GM19397 (cell line): ENCODE data around the gene NAPG.
A peak's percentile ranks its signal among the peaks of the same experiment; 100 is the strongest.
"Not testable (repeated sequence)": the region's sequence is repeated elsewhere in the genome, so short reads cannot be mapped to it uniquely, and the experiment has no call there.

Source experiments
- ATAC-seq: cut with Tn5 transposase; IDR thresholded peaks from one replicate; pipeline ENCODE4 v1.9.1; 2021; ENCODE audit warnings: mild to moderate bottlenecking, moderate library complexity; ENCODE audit not compliant: unreplicated experiment

The NAPG gene

GRCh38 chr18:10514082-10514481 is 11.7 kb upstream of the NAPG start:
- ATAC-seq, result no peak

GRCh38 chr18:10514601-10515000 is 11.2 kb upstream of the NAPG start:
- ATAC-seq, result no peak

GRCh38 chr18:10515456-10515855 is 10.4 kb upstream of the NAPG start:
- no peak for ATAC-seq

- ATAC-seq, result no peak
These were observed 9.7 kb upstream of the NAPG start for GRCh38 chr18:10516078-10516477.

- ATAC-seq, result no peak
These were observed 7.1 kb upstream of the NAPG start for GRCh38 chr18:10518595-10519255.

GRCh38 chr18:10519366-10519765 is 6.5 kb upstream of the NAPG start:
- no peak for ATAC-seq

GRCh38 chr18:10519999-10520935 is 5.6 kb upstream of the NAPG start:
- ATAC-seq, result peak; percentile 72

- ATAC-seq, result no peak
These were observed 4.3 kb upstream of the NAPG start for GRCh38 chr18:10521566-10521965.

GRCh38 chr18:10522574-10522973 is 3.3 kb upstream of the NAPG start:
- no peak for ATAC-seq

- no peak for ATAC-seq
These were observed 2.3 kb upstream of the NAPG start for GRCh38 chr18:10523544-10523943.

GRCh38 chr18:10524507-10525370 is 1.1 kb upstream of the NAPG start:
- ATAC-seq, result no peak

- ATAC-seq, result no peak
These were observed 496 bp upstream of the NAPG start for GRCh38 chr18:10525371-10525691.

- ATAC-seq, result peak; percentile 4
These were observed 728 bp downstream of the NAPG start for GRCh38 chr18:10526561-10526949.

GRCh38 chr18:10528439-10528838 is 2.6 kb downstream of the NAPG start:
- ATAC-seq, result no peak

- no peak for ATAC-seq
These were observed 4.2 kb downstream of the NAPG start for GRCh38 chr18:10530002-10530401.

GRCh38 chr18:10530852-10531251 is 5.0 kb downstream of the NAPG start:
- ATAC-seq, result no peak

GRCh38 chr18:10533111-10533510 is 7.3 kb downstream of the NAPG start:
- no peak for ATAC-seq

GRCh38 chr18:10536280-10536679 is 10.5 kb downstream of the NAPG start:
- no peak for ATAC-seq

- ATAC-seq, result no peak
These were observed 11.9 kb downstream of the NAPG start for GRCh38 chr18:10537765-10538164.

GRCh38 chr18:10539124-10539523 is 13.3 kb downstream of the NAPG start:
- ATAC-seq, result not testable (repeated sequence)

- no peak for ATAC-seq
These were observed 17.4 kb downstream of the NAPG start for GRCh38 chr18:10543277-10543676.
